K562 treated with DMSO at 1 percent for 12 hours (cell line): Measurements from ENCODE around the gene THBS2. TPM values are rescaled to one million over a fixed set of nuclear protein-coding genes. Genes with fewer than 3 reads are reported as not detected.

Experiments used
- total RNA-seq: library from RNA; unstranded; fragments of 300-600 nt; gene quantifications from 2 replicates; pipeline ENCODE4 v1.2.3, GENCODE V29; 2022; ENCODE audit not compliant: insufficient read depth

THBS2 gene
- 0.10 TPM in 1 of 2 replicates, not detected in the other for total RNA-seq

DNA sequence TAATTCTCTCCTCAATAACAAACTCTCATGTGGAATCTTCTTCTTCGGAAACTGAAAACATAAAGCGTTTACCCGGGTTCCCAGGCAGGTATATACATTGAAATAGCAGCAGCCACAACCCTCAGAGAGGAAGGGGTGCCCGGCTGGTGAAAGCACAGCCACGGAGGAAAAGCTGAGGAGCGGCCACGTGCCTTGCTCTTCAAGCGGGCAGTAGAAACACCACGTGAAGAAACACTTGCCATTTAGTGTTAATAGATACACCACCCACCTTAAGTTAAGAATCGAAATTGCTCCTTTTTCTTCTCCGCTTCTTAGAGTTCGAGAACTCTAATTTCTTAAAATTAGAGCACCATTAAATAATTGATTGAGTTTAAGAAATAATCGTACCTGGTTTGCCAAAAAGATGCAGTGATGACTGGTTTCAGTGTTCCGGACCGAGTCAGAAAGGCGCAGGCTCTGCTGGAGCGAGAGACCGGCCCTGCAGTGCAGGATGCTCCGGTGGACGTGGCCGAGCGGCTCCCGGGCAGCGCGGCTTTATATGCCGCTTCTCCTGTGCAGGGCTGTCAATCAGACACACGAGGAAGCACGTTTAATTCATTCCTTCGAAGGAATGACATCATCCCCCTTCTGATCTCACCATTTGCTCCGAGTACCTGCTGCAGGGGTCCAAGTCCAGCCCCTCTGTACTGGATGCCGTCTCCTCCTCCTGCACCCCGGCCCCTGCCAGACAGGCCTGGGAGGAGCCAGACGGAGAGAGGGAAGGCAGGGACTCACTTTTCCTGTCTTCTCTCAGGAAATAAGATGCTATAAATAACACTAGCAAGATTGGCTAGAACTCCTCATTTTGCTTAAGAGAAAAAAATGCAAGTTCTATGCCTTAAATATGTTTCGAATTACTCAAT is at the start of gene THBS2:
Gene THBS2, minus strand, starts transcription at position 510 of the 902 bp plus-strand sequence. CDS start 3,062 bp downstream, outside the sequence.

